LNCAP (cell line): ENCODE results near the gene SNTG2.
A peak's percentile ranks its signal among the peaks of the same experiment; 100 is the strongest.

Experiments used
- TF ChIP-seq, protein P1 (sequence below): fragments of 450-650 bp; IDR thresholded peaks from 2 replicates; pipeline ENCODE4 v1.5.1; 2017; ENCODE audit warnings: mild to moderate bottlenecking

SNTG2 gene

DNA sequence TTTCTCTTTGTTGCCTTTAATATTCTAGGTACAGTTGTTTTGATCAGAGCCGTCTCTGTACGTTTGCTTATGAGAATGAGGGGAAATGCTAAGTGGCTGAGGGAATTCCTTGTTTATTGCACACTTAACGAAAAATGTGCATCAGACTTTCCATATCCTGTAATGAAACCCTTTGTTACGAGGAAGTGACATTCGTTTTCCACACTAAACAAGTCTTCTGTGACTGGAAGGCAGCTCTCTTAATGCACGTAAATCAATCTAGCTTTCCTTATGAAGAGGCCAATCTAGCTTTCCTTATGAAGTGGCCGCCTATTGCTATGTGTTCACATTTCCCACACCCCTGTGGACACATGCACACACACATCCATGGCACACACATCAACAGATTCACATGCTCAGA is 186.2 kb downstream of the SNTG2 start:
- TF ChIP-seq, protein P1, sequence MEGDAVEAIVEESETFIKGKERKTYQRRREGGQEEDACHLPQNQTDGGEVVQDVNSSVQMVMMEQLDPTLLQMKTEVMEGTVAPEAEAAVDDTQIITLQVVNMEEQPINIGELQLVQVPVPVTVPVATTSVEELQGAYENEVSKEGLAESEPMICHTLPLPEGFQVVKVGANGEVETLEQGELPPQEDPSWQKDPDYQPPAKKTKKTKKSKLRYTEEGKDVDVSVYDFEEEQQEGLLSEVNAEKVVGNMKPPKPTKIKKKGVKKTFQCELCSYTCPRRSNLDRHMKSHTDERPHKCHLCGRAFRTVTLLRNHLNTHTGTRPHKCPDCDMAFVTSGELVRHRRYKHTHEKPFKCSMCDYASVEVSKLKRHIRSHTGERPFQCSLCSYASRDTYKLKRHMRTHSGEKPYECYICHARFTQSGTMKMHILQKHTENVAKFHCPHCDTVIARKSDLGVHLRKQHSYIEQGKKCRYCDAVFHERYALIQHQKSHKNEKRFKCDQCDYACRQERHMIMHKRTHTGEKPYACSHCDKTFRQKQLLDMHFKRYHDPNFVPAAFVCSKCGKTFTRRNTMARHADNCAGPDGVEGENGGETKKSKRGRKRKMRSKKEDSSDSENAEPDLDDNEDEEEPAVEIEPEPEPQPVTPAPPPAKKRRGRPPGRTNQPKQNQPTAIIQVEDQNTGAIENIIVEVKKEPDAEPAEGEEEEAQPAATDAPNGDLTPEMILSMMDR = no peak

DNA sequence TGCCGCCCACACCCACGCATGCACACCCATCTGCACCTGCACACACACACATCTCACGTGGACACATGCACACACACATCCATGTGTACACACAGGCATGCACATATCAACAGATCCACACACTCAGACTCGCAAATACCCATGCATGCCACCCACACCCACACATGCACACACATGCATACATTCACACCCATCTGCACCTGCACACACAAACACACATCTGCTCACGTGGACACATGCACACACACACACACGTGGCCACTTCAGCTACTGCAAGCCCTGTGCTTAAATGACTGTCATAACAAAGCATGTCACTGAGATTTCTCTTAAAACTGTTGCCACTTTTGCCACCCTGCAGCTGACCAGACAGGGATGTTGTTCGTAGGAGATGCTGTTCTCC is 186.6 kb downstream of the SNTG2 start:
- TF ChIP-seq, protein P1 = no peak

DNA sequence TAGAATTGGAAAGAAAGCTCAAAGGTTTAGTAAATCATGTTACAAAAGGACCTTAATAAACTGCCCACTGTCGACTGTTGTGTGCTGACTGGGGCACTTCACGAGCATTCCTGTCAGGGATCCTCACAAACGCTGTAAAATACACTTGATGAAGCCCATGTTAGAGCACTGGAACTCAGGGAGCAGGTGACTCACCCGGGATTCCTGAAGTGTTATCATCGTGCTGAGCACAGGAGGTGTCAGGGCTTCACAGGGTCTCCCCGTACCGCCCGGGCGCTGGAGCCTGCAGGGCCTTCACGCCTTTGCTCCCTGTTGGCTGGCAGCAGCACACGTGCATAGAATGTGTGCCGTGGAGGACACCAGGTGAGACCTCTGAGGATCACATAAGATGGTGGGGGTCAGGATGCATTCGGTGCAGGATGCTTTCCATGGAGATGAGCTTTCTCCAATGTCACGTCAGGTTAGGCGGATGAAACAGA is 187.3 kb downstream of the SNTG2 start:
- TF ChIP-seq, protein P1 = no peak

GRCh38 chr2:1140389-1141003 is 189.8 kb downstream of the SNTG2 start:
- TF ChIP-seq, protein P1 = peak; percentile 97

DNA sequence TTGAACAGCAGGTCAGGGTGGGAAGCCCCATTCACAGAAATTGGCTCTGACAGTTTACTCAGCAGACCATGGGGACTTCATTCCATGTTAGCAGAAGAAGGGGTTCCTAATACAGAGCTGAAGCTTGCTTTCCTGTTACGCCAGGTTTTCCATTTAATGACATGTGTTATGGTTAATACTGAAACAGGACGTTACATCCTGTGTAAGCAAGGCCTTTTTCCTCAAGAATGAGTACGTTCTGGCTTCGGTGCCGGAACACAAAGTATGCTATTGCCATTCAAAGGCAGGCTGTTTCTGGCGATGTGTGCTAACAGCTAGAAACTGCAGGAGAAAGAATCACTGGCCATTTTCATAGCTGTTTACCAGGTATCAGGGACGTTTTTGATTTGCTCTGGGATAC is 190.4 kb downstream of the SNTG2 start:
- TF ChIP-seq, protein P1 = no peak

GRCh38 chr2:1143129-1143528 is 192.5 kb downstream of the SNTG2 start:
- TF ChIP-seq, protein P1 = no peak

- TF ChIP-seq, protein P1 = no peak
Measured at GRCh38 chr2:1147873-1148612, 197.4 kb downstream of the SNTG2 start.
